ENCODE results near the gene ZNF382. TPM values are rescaled to one million over a fixed set of nuclear protein-coding genes. Genes with fewer than 3 reads are reported as not detected.

The ZNF382 gene
- total and polyA plus RNA-seq, 2 of the 4 experiments (the other 2 are of a cell fraction) = 0.80 to 4.5 TPM

DNA sequence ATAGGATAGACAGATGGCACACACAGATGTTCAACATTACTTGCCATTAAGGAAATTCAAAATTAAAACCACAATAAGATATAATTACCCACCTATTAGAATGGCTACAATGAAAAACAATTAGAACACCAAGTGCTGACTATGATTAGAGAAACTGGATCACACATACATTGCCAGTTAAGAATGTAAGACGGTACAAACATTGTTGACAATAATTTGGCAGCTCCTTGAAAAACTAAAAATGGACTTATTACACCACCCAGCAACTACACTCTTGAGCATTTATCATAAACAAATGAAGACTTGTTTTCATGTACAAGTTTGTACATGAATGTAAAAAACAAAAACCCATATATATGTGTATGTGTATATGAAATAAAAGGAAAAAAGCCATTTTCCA, 47.8 kb downstream of the ZNF382 start:
- H3K14ac ChIP-seq (replicated peaks; ENCODE audit: low read depth, low read length) = no peak overlapping the region
- no CpG with 5 or more reads among the region's 1 CpG for WGBS, 2 experiments (ENCODE audit: extremely low coverage in 2 of 2, insufficient read length in 1 of 2)
- no peak for DNase-seq

More for the DNA sequence above, 47.8 kb downstream of the ZNF382 start:
- no peak overlapping the region for H3K4me3 ChIP-seq (ENCODE audit: insufficient read depth, low read depth, low read length)
- ChIA-PET POLR2A (ENCODE audit: unreplicated experiment) (no interaction called here), CTCF (no interaction called here)
- TF ChIP-seq BHLHE40 (IDR thresholded peaks at IDR 0.05; ENCODE audit: low read depth, low read length) (no peak), CTCF (conservative IDR thresholded peaks at IDR 0.05; ENCODE audit: low read depth, low read length) (no peak), ELK1 (IDR thresholded peaks at IDR 0.05; ENCODE audit: borderline replicate concordance, low read depth, low read length) (no peak), SMC3 (IDR thresholded peaks at IDR 0.05; ENCODE audit: low read depth, low read length) (no peak), RCOR1 (IDR thresholded peaks at IDR 0.05; ENCODE audit: insufficient replicate concordance, low read length) (no peak), MAZ (IDR thresholded peaks at IDR 0.05; ENCODE audit: borderline replicate concordance, low read depth, low read length) (no peak), NFE2L2 (IDR thresholded peaks at IDR 0.05; ENCODE audit: low read depth, low read length) (no peak), CHD1 (IDR thresholded peaks at IDR 0.05; ENCODE audit: low read depth, low read length) (no peak), RAD21 (IDR thresholded peaks at IDR 0.05; ENCODE audit: low read length) (no peak), MXI1 (IDR thresholded peaks at IDR 0.05; ENCODE audit: borderline replicate concordance, low read depth, low read length) (no peak), POLR2A (IDR thresholded peaks at IDR 0.05; ENCODE audit: low read depth, low read length) (no peak)
- TF ChIP-seq, protein P1, sequence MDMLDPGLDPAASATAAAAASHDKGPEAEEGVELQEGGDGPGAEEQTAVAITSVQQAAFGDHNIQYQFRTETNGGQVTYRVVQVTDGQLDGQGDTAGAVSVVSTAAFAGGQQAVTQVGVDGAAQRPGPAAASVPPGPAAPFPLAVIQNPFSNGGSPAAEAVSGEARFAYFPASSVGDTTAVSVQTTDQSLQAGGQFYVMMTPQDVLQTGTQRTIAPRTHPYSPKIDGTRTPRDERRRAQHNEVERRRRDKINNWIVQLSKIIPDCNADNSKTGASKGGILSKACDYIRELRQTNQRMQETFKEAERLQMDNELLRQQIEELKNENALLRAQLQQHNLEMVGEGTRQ (IDR thresholded peaks at IDR 0.05; ENCODE audit: low read depth, low read length) = no peak
- no peak overlapping the region for H2BK20ac ChIP-seq (ENCODE audit: low read depth, low read length)
- H2BK5ac ChIP-seq (ENCODE audit: low read depth, low read length, poor library complexity, severe bottlenecking) = no peak overlapping the region
- in situ Hi-C loops (cut with MboI; ENCODE audit: low sequenced_read_pairs) (no loop called here), dilution Hi-C loops (cut with HindIII; ENCODE audit: low sequenced_read_pairs, unreplicated experiment) (no loop called here), intact Hi-C loops (cut with micrococcal nuclease) (no loop called here)
- no peaks in the 10 kb centered on the region for H3K27me3 ChIP-seq (ENCODE audit: control insufficient read depth, insufficient read depth, low read length)
- H3K36me3 ChIP-seq (ENCODE audit: control insufficient read depth, insufficient read depth, low read length) = peaks cover 44% of the 10 kb centered on the region
- H2AK9ac ChIP-seq (replicated peaks; ENCODE audit: low read depth, low read length, poor library complexity) = no peak overlapping the region
- H2BK15ac ChIP-seq (ENCODE audit: low read depth, low read length) = no peak overlapping the region
- no peak overlapping the region for H3K4me2 ChIP-seq (ENCODE audit: low read depth, low read length)
- no peak overlapping the region for H3K4ac ChIP-seq (ENCODE audit: low read depth, low read length)
- no peak overlapping the region for H2AK5ac ChIP-seq (ENCODE audit: low read depth, low read length)
- no peak overlapping the region for H3K27ac ChIP-seq (ENCODE audit: insufficient read depth, low read length)
- no peak overlapping the region for H2AFZ ChIP-seq (replicated peaks; ENCODE audit: low read length, poor library complexity)
- H3K56ac ChIP-seq (ENCODE audit: extremely low read depth, insufficient read depth, low read length) = no peak overlapping the region
- no TSS peak for BruUV-seq (replicated peaks)
- H4K20me1 ChIP-seq (ENCODE audit: insufficient read depth, low read length) = no peaks in the 10 kb centered on the region
- H4K91ac ChIP-seq (ENCODE audit: insufficient read depth, low read depth, low read length) = no peak overlapping the region
- no peak overlapping the region for H3K9ac ChIP-seq (ENCODE audit: low read depth, low read length)
- no peak overlapping the region for H4K5ac ChIP-seq (ENCODE audit: low read depth, low read length)
- H3K4me1 ChIP-seq (ENCODE audit: control insufficient read depth, insufficient read depth, low read length) = no peaks in the 10 kb centered on the region
- ATAC-seq (ENCODE audit: low read depth) = no peak
- no peaks in the 10 kb centered on the region for H3K9me1 ChIP-seq (ENCODE audit: insufficient read depth, low read length)
- H4K8ac ChIP-seq (ENCODE audit: low read depth in 2 of 2, low read length in 2 of 2) = no peak overlapping the region
- H3K23ac ChIP-seq (ENCODE audit: low read depth, low read length) = no peak overlapping the region
- no peak overlapping the region for H3K18ac ChIP-seq (ENCODE audit: low read depth, low read length)
- peaks cover 33% of the 10 kb centered on the region for H3K9me3 ChIP-seq (ENCODE audit: control insufficient read depth, insufficient read depth, low read length)
- no peaks in the 10 kb centered on the region for H3K79me1 ChIP-seq (ENCODE audit: low read depth in 1 of 2, low read length in 2 of 2)
- H2BK120ac ChIP-seq (ENCODE audit: low read depth, low read length) = no peak overlapping the region

Measured in IMR-90 (cell line).